Fibroblast of the aortic adventitia (primary cell): Measurements from ENCODE around the gene SLC41A2. TPM values are rescaled to one million over a fixed set of nuclear protein-coding genes. Genes with fewer than 3 reads are reported as not detected.
A peak's percentile ranks its signal among the peaks of the same experiment; 100 is the strongest.
"Not testable (repeated sequence)": the region's sequence is repeated elsewhere in the genome, so short reads cannot be mapped to it uniquely, and the experiment has no call there.

Experiments
- DNase-seq: peaks from one replicate; pipeline ENCODE4 v3.0.0-alpha.2; 2010; ENCODE audit warnings: low read depth
- H3K4me3 ChIP-seq: 2 replicates; pipeline ENCODE4 v1.5.1; 2011; ENCODE audit warnings: low read depth, mild to moderate bottlenecking, control low read depth, low read length, moderate library complexity
- total RNA-seq: library from RNA; depleted of rRNA; stranded (reverse); fragments of >200 nt; gene quantifications from 2 replicates; pipeline ENCODE4 v1.2.3, GENCODE V29; 2012; ENCODE audit warnings: low replicate concordance
- TF ChIP-seq, protein P1 (sequence below): IDR thresholded peaks from 2 replicates; pipeline ENCODE4 v1.5.1; 2011; ENCODE audit warnings: mild to moderate bottlenecking, low read length, control low read depth, inconsistent platforms; ENCODE audit not compliant: insufficient read depth

The SLC41A2 gene
- total RNA-seq, 1 donor: 32.3 TPM

DNA sequence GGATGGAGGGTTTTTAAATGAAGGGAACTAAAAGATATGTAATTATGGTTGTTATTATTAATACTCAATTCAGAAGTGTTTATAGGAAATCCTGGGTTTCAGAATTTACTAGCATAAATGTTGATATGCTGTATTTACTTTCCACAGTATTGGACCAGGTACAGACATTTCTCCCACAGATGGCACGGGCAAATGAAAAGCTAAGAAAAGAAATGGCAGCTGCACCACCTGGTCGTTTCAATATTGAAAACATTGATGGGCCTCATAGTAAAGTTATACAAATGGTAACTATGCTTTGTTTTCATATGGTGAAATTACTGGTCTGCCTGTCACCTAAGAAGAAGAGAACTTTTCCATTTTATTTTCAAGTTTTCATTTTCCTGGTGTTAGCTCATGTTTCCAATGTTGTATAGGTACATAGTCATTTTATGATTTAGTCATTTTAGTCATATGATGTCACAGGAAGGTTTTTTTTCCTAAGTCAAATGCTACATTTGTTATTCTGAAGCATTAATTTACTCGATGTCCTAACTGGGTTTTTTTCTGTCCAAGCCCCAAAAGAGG lies 33.6 kb upstream of the SLC41A2 start:
- no peak overlapping the region for H3K4me3 ChIP-seq
- no peak for DNase-seq
- TF ChIP-seq, protein P1, sequence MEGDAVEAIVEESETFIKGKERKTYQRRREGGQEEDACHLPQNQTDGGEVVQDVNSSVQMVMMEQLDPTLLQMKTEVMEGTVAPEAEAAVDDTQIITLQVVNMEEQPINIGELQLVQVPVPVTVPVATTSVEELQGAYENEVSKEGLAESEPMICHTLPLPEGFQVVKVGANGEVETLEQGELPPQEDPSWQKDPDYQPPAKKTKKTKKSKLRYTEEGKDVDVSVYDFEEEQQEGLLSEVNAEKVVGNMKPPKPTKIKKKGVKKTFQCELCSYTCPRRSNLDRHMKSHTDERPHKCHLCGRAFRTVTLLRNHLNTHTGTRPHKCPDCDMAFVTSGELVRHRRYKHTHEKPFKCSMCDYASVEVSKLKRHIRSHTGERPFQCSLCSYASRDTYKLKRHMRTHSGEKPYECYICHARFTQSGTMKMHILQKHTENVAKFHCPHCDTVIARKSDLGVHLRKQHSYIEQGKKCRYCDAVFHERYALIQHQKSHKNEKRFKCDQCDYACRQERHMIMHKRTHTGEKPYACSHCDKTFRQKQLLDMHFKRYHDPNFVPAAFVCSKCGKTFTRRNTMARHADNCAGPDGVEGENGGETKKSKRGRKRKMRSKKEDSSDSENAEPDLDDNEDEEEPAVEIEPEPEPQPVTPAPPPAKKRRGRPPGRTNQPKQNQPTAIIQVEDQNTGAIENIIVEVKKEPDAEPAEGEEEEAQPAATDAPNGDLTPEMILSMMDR: no peak

DNA sequence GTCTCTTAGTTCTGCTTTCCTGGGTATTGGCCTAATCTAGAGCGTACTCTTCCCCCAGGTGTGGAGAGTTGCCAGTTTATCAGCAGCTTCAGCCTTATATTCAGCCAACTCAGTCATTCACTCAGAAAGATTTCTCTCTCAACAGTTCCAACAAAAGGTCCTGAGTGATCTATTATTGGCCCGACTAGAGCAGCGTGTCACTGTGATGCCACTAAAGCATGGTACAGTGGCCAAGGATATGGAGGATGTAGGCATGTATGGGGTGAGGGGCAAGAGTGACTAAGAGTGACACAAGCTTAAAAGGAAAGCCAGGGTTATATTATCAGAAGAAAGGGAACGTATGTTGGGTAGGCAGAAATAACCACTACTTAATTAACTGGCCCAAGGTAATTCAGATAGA lies 32.9 kb upstream of the SLC41A2 start:
- no peak for DNase-seq
- TF ChIP-seq, protein P1: no peak
- no peak overlapping the region for H3K4me3 ChIP-seq

GRCh38 chr12:104986022-104986941 lies 28.2 kb upstream of the SLC41A2 start, which contains the start of gene NOPCHAP1:
Gene NOPCHAP1 (plus strand): TSS chr12:104986316. CDS start chr12:104986353, 37 bp downstream.
- TF ChIP-seq, protein P1: no peak
- peak; percentile 75 for DNase-seq
- peak within 1 kb of the TSS; percentile 87 for H3K4me3 ChIP-seq

DNA sequence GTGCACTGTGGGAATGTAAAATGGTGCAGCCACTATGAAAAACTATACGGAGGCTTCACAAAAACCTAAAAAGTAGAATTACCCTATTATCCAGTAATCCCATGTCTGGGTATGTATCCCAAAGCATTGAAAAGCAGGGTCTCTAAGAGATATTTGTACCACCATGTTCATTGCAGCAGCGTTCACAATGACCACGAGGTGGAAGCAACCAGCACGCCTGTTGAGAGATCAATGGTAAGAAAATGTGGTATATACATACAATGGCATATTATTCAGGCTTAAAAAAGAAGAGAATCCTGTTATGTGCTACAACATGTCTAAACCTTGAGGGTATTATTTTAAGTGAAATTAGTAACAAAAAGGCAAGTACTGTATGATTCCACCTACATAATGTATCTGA lies 27.1 kb upstream of the SLC41A2 start:
- DNase-seq: no peak
- TF ChIP-seq, protein P1: no peak

GRCh38 chr12:104977688-104978087 lies 19.6 kb upstream of the SLC41A2 start:
- not testable (repeated sequence) for DNase-seq, H3K4me3 ChIP-seq

More for the DNA sequence above, 27.1 kb upstream of the SLC41A2 start:
- H3K4me3 ChIP-seq: no peak overlapping the region

DNA sequence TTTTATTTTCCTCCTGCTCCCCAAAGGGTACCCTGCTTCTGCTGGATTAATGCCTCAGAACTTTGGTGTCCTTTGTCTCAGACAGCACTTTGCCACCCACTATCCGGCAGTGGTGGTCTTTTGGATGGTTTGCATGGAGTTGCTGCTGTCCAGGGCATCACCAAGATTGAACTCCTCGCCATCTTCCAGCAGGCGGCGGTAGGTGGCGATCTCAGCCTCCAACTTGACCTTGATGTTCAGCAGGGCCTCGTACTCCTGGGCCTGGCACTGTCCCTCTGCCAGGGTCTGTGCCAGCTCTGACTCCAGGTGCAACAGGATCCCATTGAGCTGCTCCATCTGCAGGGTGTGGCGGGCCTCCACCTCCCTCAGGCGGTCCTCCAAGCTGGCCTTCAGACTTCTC lies 18.6 kb upstream of the SLC41A2 start:
- no peak overlapping the region for H3K4me3 ChIP-seq
- TF ChIP-seq, protein P1: no peak
- DNase-seq: no peak

GRCh38 chr12:104975587-104976343 lies 17.7 kb upstream of the SLC41A2 start:
- H3K4me3 ChIP-seq: no peak overlapping the region
- peak; percentile 42 for DNase-seq
- TF ChIP-seq, protein P1: no peak
